Endometrial microvascular endothelial cells (primary cell): ENCODE data around the gene TMEM14A. TPM values are rescaled to one million over a fixed set of nuclear protein-coding genes. Genes with fewer than 3 reads are reported as not detected.

Source experiments
- in situ Hi-C: cut with HindIII; loops from 2 replicates; pipeline ENCODE4 v1.10.0; 2017; ENCODE audit warnings: low sequenced_read_pairs, low pct_unique_long_range_greater_than_20kb; ENCODE audit errors: inconsistent ontology term
- total RNA-seq: library from RNA; depleted of rRNA; stranded (reverse); fragments of >200 nt; gene quantifications from one replicate; pipeline ENCODE4 v1.2.3, GENCODE V29; 2015; ENCODE audit errors: inconsistent ontology term

TMEM14A gene, protein sequence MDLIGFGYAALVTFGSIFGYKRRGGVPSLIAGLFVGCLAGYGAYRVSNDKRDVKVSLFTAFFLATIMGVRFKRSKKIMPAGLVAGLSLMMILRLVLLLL
- total RNA-seq, result 71.1 TPM

GRCh38 chr6:52670502-52671409 lies at the start of gene TMEM14A:
TSS of gene TMEM14A (plus strand) at chr6:52671113. CDS start at chr6:52677103, 5,990 bp downstream.
- in situ Hi-C loops, result loop anchor here (25.0 kb wide), 2 partner anchors 133 to 408 kb away; no protein-coding TSS in a partner anchor

- in situ Hi-C loops, result no loop called here
These were observed 49.3 kb upstream of the TMEM14A start for GRCh38 chr6:52621631-52622030.

GRCh38 chr6:52622810-52623209 lies 48.1 kb upstream of the TMEM14A start:
- in situ Hi-C loops, result no loop called here

DNA sequence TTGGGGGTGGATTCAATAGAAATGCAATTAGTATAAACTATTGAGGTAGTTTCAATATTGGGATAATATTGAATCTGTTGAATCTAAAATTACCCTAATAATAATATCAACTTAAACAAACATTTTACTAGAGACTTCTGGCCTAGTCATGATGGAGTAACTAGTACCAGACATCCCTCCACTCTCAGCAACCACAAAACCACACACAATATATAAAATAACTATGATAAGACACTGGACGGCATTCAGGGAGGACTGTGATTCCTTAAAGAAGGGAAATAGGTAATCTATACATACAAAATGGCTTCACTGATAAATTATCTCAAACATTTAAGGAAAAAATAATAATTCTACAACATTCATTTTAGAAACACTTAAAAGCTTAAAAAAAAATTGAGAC lies 38.9 kb upstream of the TMEM14A start:
- in situ Hi-C loops, result no loop called here

GRCh38 chr6:52634211-52634610 lies 36.7 kb upstream of the TMEM14A start:
- in situ Hi-C loops, result no loop called here

- in situ Hi-C loops, result no loop called here
These were observed 35.8 kb upstream of the TMEM14A start for GRCh38 chr6:52635049-52635577.

DNA sequence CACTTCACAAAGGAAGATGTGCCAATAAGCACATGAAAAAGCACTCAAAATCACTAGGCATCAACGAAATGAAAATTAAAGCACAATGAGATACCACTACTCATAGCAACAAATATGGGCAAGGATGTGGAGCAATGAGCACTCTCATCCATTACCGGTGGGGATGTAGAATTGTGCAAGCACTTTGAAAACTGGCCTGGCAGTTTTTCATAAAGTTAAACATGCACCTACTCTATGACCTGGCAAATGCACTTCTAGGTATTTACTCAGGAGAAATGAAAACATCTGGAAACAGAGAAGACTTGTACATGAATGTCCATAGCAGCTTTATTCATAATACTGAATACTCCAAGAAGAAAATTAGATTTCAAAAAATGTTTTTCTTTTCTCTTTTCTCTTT lies 34.1 kb upstream of the TMEM14A start:
- in situ Hi-C loops, result no loop called here

DNA sequence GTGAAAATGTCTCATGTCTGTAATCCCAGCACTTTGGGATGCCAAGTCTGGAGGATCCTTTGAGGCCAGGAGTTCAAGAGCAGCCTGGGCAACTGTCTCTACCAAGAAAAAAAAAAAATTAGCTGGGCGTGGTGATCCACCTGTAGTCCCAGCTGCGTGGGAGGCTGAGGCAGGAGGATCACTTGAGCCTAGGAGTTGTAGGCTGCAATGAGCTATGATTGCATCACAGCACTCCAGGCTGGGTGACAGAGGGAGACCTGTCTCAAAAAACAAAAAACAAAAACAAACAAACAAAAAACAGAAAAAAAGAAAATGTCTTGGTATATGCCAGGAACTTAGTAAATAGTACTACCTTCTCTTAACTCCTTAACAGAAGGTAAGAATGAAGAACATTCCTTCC lies 31.4 kb upstream of the TMEM14A start:
- in situ Hi-C loops, result no loop called here

GRCh38 chr6:52640170-52640569 lies 30.7 kb upstream of the TMEM14A start:
- in situ Hi-C loops, result no loop called here

DNA sequence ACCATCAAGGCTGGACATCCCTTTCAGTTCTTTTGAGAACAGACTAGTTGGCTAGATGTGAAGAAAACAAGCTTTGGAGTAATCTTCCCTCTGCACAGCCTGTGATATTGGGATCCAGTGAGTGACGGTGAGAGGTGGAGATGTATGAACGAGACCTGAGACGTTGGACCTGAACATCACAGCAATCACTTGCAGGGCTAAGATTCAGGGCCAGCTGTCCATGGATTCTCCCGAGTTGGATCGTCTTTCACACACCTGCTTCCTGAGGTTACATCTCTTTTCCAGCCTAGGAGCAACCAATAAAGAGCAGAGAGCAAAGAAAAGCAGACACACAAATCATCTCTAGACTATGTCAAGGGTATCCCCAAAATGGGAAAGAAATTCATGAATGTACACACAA lies 30.0 kb upstream of the TMEM14A start:
- in situ Hi-C loops, result no loop called here

DNA sequence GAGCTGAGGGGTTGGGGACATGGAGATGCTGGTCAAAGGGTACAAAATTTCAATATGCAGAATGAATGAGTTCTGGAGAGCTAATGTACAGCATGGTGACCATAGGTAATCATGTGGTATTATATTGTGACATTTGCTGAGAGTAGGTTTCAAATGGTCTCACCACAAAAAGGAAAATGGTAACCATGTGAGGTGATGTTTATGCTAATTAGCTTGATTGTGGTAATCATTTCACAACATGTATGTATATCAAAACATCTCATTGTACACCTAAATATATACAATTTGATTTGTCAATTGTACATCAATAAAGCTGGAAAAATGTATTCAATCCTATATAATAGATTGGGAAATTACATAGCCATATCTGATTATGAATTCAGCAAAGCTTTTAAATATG lies 29.5 kb upstream of the TMEM14A start:
- in situ Hi-C loops, result no loop called here

GRCh38 chr6:52641826-52642225 lies 29.1 kb upstream of the TMEM14A start:
- in situ Hi-C loops, result no loop called here

- in situ Hi-C loops, result no loop called here
These were observed 28.5 kb upstream of the TMEM14A start for GRCh38 chr6:52642368-52642767.

DNA sequence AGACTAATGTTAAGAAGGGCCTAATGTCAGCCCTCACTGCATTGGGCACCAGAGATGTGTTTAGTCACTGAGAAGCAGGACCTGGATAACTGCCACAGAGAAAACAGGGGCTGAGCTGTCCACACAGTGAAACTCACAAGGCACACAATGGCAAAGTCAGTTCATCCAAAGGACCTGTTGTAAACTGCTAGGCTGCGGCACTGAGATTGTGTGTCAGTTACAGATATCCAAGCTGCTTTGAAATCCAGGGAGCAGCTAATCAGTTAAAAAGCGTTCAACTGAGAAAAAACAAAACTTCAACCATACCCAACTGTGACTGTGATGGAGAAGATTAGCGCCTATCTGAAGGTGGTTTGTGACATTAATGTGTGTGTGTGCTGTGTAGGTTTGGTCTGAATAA lies 27.8 kb upstream of the TMEM14A start:
- in situ Hi-C loops, result no loop called here

DNA sequence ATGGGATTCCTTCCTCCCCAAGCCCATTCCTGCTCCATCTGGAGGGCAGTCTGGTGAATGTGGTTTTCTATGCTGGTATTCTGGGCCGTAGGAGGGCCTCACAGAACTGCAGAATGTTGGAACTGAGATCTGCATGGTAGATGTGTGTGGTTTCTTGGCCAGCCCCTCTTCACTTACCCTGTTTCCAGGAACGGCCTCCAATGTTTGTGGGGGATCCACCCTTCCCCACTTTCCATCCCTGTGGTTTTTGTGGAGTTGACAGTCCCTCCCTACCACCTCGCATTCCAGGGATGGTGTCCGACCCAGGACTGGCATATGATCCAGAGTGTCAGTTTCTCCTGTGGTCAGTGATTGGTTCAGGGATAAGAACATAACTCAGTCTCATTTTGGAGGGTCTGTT lies 26.7 kb upstream of the TMEM14A start:
- in situ Hi-C loops, result no loop called here

GRCh38 chr6:52645976-52646375 lies 24.9 kb upstream of the TMEM14A start:
- in situ Hi-C loops, result no loop called here

DNA sequence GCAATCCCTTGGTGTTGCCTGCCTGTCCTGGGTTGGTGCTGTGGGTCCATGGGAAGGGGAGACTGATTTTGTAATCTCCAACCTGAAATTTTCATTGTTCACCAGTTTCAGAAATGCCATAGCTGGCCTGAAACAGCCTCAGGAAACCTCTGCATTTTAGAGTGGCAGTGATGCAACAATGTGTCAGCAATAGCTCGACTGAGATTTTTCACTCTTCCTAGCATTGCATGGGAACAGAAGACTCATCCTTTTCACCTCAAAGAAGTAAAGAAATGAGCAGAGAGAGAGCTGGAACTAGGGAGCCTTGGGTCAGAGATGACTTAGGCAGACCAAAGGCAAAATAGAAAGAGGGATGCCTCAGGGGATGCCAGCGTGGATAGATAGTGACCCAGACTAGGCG lies 23.7 kb upstream of the TMEM14A start:
- in situ Hi-C loops, result no loop called here

DNA sequence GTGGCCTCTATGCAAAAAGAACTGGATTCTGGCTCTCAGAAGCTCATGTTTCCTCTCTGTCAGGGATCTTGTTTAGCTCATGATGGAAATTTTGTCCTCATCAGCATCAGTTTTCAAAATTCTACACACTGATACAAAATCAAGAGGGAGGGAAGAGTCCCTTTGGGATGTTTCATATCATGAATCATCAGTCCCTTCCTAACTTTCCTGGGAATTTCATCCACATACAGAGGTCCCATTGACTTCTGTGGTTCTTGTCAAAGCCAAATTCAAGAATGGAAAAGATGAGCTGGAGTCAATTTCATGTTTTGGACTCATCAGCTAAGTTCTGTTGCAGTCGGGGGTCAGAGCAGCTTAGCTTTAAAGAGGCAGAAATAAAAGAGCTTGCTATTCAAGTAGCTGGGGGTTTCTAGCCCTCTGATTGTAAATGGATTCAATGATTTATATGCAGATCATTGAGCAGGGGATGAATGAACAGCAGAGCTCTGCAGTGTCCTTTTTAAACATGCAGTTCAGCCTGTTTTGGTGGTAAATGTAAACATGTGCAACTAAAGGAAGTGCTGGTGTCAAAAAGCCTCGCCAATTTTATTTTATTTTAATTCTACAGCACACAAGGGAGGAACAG lies 21.3 kb upstream of the TMEM14A start:
- in situ Hi-C loops, result loop anchor here (25.0 kb wide), 2 partner anchors 112 to 387 kb away; no protein-coding TSS in a partner anchor

DNA sequence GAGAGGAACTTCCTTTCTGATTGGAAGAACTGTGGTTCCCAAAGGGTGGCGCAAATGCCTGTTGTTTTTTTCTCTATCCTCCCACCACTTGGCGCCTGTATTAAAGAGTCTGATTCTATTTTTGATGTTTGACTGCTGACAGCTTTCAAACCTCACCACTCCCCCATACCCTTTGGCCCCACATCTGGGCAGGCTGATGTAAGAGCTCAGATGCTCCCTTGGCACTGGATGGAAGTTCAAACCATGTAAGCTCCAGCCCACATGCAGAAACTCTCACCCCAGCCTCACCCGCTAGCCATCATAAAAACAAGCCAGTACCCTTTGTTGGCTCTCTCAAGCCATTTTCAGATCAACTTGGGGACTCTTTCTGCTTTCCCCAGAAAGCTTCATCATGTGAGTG lies 20.0 kb upstream of the TMEM14A start:
- in situ Hi-C loops, result loop anchor here (25.0 kb wide), 2 partner anchors 114 to 389 kb away; no protein-coding TSS in a partner anchor

DNA sequence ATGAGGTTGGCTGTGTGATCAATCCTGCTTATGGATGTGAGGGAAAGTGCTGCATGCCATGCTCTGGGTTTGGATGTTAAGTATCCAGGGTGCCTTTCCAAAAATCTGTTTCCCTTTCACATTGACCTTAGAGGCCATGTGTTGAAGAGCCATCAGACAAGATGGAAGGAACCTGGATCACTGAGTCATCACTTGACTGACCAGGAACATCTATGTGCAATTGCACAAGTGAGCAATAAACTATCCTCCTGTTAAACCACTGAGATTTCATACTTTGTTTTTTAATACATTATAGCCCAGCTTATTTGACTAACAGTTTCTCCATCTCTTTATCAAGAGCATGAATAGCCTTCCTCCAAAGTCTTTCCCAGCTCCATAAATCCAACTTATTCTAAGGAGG lies 17.8 kb upstream of the TMEM14A start:
- in situ Hi-C loops, result loop anchor here (25.0 kb wide), 2 partner anchors 116 to 391 kb away; no protein-coding TSS in a partner anchor
